Measurements from ENCODE around the gene DNAAF8.

The DNAAF8 gene

DNA sequence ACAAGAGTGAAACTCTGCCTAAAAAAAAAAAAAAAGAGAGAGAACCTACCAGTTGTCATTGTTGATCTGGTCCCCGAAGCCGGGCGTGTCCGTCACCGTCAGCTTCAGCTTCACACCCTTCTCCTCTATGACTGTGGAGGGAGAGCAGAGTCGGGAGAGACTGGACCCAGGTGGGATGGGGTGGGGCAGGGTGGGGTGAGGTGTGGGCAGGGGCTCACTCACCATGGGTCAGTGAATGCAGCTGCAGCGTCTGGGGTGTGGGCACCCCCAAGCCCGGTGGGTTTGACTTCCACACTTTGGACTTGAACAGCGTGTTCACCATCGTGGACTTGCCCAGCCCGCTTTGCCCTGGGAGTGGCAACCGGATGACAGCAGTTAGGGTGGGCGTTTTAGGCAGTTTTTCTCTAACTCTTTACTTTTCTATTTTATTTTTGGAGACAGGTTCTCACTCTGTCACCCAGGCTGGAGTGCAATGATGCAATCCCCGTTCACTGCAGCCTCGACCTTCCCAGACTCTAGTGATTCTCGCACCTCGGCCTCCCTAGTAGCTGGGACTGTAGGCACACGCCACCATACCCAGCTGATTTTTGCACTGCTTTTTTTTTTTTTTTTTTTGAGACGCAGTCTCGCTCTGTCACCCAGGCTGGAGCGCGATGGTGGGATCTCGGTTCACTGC, 51.6 kb downstream of the DNAAF8 start:
- DNase-seq, result no peak

DNA sequence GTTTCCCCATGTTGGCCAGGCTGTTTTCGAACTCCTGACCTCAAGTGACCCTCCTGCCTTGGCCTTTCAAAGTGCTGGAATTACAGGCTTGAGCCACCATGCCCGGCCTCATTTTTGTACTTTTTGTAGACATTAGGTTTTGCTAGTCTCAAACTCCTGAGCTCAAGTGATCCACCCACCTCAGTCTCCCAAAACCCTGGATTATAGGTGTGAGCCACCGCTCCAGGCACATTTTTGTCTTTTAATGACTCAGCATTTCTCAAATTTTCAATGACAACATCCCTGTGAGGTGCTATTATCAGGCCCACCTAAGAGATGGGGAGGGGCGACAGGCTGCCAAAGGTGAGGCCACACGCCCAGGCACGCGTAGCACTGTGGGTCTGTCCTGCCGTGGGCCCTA, 52.7 kb downstream of the DNAAF8 start:
- no peak for DNase-seq

DNA sequence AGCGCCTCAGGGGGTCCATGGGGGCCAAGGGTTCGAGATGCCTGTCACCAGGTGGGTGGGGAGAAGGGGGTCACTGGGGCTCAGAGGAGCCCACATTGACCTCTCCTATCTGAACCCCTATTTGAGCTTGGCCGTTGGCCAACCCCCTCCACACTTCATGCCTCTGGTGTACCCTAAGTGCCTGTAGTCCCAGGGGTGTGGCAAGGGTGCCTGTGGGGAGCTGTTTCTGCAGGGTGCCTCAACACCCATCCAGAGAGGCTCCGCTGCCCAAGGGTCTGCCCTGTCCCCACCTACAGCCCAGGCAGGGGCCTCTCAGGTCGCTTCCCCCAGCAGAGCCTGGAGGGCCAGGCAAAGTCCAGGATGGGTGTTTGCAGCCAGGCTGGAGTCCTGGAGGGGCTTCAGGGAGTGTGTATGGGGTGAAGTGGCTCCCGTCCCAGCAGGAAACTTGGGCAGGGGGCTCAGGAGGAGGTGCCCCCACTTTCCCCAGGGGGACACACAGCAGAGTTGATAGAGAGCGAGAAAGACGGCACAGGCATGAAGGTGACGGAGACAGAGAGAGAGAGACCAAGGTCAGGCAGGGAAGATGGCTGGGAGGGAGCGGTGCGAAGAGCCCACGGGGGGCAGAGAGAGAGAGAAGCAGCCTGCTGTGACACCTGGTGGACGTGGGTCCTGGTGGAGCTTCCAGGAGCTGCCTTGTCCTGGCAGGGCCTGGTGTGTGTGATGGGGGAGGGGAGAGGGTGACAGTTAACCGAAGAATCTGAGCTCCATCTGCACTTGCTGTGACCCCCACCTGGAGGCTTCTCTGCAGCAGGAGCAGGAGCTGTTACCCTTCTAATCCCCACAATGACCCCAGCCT, 53.5 kb downstream of the DNAAF8 start, which contains the start of gene SEPTIN12:
Gene SEPTIN12, minus strand, starts transcription at position 719 of the 856 bp plus-strand sequence. Its CDS starts 700 bp downstream, at position 19.
- DNase-seq, result no peak

DNA sequence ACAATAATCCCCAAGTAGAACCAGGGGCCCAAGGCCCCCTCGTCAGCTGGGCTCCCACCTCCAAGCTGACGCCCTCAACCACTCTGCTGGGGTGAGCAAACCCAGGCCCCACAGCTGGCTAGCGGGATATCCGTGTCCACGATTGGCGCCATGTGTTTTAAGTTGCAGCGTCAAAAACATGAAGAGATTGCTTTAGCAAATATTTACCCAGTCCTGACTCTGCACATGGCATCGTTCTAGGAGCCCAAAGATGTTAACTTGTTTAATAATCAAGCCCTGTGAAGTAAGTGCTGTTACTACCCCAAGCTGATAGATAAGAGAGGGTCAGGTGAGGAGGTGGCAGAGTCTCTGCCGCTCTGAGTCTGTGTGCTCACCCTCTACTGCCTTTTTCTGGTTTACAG, 54.2 kb downstream of the DNAAF8 start:
- no peak for DNase-seq

DNA sequence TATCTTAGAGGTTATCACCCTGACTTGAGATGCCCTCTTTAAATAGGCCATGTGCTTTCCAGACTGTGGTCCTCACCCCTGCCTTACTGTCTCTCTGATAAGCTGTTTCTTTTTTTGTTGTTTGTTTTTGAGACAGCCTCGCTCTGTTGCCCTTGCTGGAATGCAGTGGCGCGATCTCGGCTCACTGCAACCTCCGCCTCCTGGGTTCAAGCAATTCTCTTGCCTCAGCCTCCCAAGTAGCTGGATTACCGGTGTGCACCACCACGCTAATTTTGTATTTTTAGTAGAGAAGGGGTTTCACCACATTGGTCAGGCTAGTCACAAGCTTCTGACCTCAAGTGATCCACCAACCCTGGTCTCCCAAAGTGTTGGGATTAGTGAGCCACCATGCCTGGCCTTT, 54.6 kb downstream of the DNAAF8 start:
- DNase-seq, result no peak

DNA sequence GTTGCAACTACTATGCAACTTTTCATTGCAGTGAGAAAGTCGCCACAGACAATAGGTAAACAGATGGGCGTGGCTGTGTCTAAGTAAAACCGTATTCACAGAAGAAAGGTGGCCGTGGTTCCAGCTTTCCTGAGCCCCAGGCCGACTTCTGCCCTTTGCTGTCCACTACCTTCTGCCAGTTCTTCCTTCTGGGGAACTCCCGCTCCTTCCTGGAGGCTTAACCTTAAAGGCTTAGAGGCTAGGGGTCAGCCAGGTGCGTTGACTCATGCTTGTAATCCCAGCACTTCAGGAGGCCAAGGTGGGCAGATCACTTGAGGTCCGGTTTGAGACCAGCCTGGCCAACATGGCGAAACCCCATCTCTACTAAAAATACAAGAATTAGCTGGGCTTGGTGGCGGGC, 55.9 kb downstream of the DNAAF8 start:
- no peak for DNase-seq

DNA sequence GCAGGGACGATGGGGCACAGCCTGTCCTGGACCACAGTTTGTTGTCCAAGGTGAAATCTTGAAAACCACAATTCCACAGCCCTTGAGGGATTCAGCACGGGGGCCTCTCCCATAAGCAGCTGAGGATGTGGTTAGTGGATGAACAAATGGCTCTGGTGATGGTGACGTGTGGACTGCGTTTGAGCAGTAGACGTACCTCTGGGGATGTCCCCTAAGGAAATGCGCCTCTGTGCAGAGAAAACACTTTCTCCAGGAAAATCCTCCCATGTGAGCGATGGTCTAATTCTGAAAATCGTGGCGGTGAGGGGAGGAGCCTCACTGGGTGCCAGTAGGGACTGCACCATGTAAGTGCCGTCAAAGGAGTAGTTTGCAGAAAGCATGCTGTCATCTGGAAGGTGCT, 56.5 kb downstream of the DNAAF8 start:
- no peak for DNase-seq

DNA sequence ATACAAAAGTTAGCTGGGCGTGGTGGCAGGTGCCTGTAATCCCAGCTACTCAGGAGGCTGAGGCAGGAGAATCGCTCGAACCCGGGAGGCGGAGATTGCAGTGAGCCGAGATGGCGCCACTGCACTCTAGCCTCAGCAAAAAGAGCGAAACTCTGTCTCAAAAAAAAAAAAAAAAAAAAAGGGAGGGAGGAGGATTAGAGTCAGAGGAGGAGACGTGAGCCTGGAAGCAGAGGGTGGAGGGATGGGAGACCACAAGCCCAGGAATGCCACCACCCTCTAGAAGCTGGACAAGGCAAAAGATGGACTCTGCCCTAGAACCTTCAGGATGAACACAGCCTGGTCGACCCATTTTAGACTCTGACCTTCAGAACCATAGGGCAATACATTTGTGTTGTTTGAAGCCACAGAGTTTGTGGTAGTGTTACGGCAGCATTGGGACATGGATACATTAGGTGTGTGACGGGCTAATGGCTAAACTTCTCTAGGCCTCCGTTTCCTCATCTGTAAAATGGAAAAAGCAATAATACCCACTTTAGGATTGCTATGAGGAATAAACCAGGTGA, 58.7 kb downstream of the DNAAF8 start:
- DNase-seq, result no peak

DNA sequence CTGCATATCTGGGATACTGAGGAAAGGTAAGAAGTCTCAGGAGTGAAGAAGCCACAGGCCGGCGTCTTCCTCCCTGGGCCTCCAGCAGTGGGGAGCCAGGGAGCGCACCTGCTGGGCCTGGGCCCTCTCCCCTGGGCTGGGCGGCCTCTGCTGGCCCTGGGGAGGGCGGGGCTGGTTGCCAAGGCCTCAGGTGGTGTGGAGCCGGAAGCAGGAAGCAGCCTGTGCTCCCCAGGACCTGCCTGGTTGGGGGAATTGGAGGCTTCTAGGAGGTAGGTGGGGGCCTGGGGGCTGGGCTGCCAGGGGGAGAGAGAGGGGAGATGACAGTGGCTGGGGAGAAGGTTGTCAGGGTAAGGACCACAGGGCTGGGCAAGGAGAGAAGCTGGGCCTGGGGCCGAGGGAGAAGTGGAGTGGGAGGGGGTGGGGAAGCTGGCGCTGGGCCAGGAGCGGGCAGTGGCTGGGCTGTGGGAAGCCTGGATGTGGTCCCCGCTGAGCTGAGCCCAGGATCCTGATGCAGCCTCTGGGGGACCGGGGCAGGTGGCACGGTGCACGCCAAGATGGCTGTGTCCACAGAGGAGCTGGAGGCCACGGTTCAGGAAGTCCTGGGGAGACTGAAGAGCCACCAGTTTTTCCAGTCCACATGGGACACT, 61.0 kb downstream of the DNAAF8 start, which contains the start of gene SMIM22:
Gene SMIM22, plus strand, starts transcription at position 189 of the 647 bp plus-strand sequence. Its CDS starts 366 bp downstream, at position 555.
- DNase-seq, result no peak

DNA sequence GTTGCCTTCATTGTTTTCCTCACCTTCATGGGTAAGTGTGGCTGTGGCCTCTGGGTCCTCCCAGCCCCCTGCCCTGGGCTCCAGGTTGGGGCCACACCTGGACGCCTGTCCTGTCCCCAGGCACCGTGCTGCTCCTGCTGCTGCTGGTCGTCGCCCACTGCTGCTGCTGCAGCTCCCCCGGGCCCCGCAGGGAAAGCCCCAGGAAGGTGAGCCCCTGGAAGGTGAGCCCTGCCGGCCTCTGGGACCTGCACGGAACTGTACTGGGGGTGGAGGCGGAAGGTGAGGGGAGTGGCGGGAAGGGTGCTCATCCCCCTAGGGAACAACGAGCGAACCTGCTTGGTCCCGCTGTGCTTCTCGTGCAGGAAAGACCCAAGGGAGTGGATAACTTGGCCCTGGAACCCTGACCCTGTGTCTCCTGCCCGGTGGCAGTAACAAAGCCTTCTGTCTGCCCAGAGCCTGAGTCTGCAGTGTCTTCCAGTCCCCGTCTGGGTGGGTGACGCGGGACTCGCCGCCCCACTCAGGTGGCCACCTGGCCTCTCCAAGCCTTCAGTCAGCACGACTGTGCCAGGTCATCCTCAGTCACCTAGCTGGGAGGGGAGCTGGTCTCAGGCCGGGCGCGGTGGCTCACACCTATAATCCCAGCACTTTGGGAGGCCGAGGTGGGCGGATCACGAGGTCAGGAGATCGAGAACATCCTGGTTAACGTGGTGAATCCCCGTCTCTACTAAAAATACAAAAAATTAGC, 61.7 kb downstream of the DNAAF8 start:
- DNase-seq, result no peak

DNA sequence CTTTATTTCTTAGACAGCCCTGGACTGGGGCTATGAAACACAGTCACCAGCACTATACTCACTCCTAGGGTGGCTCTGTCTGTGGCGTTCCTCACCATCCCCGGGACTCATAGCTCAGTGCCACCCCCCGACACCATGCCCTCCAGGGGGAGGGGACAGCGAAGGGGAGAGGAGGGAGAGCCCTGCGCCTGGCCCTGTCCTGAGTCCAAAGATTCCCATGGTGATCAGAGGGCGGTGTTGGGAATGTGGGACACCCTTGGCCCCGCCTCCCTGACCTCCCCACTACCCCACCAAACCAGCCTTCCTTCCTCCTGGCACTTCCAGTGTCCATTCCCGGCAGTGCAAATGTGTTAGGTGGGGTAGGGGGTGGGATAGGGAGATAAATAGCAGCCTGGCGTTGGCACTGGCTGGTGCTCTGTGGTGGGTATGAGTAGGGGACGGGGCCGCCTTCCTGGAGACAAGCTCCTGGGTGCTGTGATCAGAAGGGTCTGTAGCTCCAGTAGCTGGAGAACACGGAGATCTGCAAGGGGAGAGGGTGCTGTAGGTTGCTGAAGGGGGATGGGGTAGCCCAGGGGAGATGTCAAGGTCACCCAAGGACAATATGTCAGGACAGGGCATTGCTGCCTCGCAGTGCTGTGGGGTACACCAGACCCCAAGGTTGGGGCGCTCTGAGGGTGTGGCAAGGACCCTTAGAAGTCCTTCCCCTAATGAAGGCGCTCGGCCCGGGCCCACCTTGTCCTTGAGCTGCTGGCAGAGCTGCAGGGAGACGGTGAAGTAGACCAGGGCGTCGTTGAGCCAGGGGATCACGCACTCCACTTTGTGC, 62.9 kb downstream of the DNAAF8 start:
- no peak for DNase-seq

DNA sequence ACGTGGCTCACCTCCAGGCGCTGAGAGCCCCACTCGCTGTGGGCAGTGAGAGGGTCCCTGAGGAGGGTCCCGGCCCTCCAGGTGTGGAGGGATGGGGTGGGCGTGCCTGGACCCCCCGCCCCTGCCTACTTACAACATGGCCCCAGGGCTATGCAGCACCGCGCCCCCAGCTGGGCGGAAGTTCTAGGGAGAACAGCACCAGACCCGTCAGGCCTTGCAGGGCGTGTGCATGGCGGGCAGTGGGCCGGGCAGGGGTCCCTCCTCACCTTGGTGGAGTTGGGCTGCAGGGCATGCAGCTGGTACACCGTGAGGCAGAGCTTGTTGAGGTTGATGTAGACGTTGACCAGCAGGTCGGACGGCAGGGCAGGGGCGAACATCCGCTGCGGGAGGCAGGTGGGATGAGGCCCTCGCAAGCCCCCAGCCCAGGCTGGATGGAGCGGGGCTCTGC, 63.5 kb downstream of the DNAAF8 start:
- no peak for DNase-seq

DNA sequence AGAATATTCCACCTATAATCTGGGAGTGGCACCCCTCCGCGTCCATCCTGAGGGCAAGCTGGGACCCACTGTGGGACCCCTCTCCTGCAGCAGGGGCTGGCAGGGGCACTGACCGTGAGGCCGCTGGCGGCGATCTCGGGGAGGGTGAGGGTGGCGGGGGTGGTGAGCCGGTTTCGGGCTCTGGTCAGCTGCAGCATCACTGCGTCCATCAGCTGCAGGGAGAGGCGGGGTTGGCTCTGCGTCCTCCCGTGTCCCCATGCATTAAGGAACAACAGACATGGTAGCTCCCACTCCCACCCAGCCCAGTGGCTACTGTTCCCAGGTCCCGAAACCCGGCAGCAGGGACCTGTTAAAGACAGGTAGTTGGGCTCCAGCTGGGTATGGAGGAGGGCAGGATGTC, 64.1 kb downstream of the DNAAF8 start:
- DNase-seq, result no peak

All from fibroblast of upper back skin (primary cell).